Measurements from ENCODE around the gene FXR2.

FXR2 gene

DNA sequence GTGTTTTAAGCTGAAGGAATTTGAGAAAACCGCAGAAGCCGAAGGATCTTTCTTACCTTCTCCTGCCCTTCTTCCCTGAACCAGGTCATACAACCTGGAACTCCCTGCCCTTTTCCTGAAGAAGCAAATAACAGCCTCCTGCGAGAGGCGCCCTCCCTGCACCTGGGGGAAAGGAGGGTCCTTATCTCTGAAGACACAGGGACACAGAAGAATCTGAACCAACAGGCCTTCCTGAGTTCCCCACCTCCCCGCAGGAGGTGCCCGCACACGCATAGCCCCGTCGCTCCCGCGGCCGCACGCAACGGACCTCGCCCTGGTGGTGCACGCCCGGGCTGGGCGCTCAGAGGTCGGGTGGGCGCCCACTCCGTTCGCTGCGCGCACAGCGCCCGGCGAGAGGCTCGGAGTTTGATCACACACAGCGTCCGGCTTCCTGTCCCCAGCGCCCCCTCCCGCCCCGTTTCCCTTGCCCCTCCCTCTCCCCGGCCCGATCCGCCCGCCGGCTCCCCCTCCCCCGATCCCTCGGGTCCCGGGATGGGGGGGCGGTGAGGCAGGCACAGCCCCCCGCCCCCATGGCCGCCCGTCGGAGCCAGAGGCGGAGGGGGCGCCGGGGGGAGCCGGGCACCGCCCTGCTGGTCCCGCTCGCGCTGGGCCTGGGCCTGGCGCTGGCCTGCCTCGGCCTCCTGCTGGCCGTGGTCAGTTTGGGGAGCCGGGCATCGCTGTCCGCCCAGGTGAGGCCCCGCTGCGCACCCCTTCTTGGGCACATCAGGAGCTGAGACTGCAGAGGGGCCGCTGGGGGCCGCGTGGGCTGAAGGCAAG lies 65.9 kb downstream of the FXR2 start, which contains the start of gene TNFSF12:
TSS of gene TNFSF12 (plus strand) at position 474 of the 816 bp plus-strand sequence. CDS start at position 570, 96 bp downstream.
- no peak for TF ChIP-seq ZNF274 (IDR thresholded peaks at IDR 0.05; ENCODE audit: low read depth, low read length)
- H3K4me3 ChIP-seq (ENCODE audit: low read length): peak within 1 kb of the TSS; percentile 66

DNA sequence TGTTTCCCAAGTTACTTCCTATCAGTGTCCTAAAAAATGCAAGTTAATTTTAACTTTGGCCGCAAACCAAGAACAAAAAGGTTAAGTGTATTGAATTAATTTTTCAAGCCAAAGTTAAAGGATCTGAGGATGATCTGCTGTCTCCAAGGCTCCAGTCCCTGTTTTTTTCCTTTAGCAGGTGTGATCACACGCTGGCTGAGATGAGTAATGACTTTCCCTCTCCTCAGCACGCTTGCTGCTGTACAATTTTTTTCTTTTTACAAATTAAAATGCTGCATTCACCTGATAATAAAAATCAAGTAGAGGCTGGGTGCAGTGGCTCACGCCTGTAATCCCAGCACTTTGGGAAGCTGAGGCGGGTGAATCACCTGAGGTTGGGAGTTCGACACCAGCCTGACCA lies 69.8 kb downstream of the FXR2 start:
- H3K4me3 ChIP-seq (ENCODE audit: low read length): no peak overlapping the region
- no peak for TF ChIP-seq ZNF274 (IDR thresholded peaks at IDR 0.05; ENCODE audit: low read depth, low read length)

Measured in GM08714 (cell line).